Activated T-helper 9 cell treated with anti-CD3 and anti-CD28 coated beads, Interleukin-2, amount 50 U/mL, for 16 hours (primary cell): ENCODE measurements around the gene FAM162A.
A peak's percentile ranks its signal among the peaks of the same experiment; 100 is the strongest.
"Not testable (repeated sequence)": the region's sequence is repeated elsewhere in the genome, so short reads cannot be mapped to it uniquely, and the experiment has no call there.

Source experiments
- DNase-seq: peaks from one replicate; pipeline ENCODE4 v3.0.0-alpha.2; 2020; ENCODE audit warnings: low read depth

Gene FAM162A, protein sequence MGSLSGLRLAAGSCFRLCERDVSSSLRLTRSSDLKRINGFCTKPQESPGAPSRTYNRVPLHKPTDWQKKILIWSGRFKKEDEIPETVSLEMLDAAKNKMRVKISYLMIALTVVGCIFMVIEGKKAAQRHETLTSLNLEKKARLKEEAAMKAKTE

DNA sequence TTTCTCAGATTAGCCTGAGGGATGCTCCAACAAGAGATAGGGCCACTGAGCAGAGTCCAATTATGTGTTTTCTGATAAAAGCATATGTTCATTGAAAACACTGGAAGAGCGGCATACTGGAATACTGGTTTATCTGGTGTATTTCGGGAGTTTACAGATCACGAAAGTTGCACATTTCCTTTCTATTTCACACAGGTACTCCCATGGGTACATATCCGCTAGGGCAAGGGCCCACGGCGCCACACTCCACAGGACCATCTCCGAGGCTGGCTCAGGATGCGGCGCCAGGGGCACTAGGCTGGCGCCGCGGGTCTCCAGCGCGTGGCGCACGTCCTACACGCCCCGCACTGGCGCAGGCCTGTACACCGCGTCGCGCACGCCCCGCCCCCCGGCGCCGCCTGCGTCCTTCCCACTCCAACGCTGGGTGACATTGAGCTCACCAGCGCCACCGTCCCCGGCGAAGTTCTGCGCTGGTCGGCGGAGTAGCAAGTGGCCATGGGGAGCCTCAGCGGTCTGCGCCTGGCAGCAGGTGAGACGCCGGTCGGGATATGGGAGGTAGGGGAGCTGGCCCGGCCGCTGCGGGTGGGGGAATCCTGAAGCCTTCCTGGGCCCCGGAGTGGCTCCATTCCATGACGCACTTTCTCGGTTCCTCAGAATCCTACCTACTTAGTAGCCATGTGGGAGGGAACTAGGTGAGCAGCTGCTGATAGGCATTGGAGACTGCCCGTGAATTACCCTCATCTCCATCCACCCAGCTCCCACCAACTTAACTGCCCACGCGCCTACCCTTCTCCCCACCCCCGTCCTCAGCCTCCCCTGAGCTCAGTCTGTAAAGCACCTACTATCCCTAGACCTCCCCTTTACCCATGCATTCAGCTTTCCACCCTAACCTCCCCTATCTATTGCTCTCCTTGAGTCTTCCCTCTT, at the start of gene FAM162A:
FAM162A (plus strand) TSS at position 412 of the 927 bp plus-strand sequence; CDS start at position 496, 84 bp downstream.
- DNase-seq = peak; percentile 93

GRCh38 chr3:122342803-122343202, 41.2 kb upstream of the FAM162A start:
- DNase-seq = no peak

GRCh38 chr3:122343654-122344053, 40.3 kb upstream of the FAM162A start:
- no peak for DNase-seq

DNA sequence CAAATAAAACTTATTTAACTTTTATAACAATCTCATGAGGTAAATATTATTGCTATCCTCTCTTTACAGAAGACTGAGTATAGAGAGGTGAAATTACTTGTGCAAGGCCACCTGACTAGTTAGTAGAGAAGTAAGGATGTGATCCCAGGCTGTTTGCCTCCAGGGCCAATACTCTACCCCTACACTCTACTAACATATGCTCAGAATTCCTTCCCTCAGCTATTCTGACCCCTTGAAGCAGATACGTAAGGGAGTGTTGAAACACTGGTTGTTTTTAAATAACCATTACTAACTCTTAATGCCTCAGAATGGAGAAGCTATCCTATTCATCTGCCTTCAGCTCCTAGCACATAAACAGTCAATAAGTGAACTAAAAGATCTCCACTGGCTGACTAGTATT, 34.8 kb upstream of the FAM162A start:
- no peak for DNase-seq

DNA sequence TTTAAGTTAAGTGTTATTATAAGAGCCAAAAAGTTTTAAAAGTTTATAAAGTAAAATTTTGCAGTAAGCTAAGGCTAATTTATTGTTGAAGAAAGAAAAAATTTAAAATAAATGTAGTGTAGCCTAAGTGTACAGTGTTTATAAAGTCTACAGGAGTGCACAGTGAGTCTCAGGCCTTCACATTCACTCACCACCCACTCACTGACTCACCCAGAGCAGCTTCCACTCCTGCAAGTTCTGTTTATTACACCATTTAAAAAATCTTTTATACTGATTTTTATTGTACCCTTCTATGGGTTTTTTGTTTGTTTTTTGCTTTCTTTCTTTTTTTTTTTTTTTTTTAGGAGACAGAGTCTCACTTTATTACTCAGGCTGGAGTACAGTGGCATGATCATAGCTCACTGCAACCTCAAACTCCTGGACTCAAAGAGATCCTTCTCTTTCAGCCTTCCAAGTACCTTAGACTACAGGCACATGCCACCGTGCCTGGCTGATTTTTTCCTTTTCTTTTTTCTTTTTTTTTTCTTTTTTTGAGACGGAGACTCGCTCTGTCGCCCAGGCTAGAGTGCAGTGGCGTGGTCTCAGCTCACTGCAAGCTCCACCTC, 33.1 kb upstream of the FAM162A start:
- no peak for DNase-seq

DNA sequence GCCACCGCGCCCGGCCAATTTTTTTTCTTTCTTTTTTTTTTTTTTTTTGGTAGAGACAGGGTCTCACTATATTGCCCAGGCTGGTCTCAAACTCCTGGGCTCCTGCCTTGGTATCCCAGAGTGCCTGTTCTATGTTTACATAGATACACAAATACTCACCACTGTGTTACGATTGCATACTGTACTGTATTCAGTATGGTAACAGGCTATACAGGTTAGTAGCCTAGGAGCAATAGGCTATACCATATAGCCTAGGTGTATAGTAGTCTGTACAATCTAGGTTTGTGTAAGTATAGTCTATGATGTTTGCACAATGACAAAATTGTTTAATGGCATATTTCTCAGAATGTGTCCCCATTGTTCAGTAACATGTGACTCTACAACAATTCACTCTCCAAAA, 32.4 kb upstream of the FAM162A start:
- DNase-seq = no peak

- no peak for DNase-seq
Measured at GRCh38 chr3:122353215-122353614, 30.8 kb upstream of the FAM162A start.

- no peak for DNase-seq
Measured at GRCh38 chr3:122353893-122354401, 30.0 kb upstream of the FAM162A start.

DNA sequence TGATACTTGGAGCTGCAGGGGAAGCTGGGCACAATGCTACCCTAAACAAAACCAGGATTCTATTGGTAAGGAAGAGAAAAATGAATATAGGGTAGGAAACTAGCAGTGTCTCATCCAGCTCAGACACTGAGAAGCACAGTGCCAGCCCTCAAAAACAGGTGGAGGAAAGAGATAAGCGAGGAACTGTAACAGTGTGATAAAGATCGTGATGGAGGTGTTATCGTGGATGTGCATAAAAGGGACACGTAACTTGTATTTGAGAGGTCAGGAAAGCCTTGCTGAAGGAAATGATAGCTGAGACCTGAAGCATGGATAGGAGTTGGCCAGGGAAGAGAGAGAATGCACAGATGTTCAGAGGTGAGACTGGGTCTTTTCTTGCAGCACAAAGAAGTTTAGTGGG, 28.4 kb upstream of the FAM162A start:
- DNase-seq = no peak

GRCh38 chr3:122356402-122356801, 27.6 kb upstream of the FAM162A start:
- no peak for DNase-seq

GRCh38 chr3:122357828-122358702, 25.9 kb upstream of the FAM162A start:
- DNase-seq = no peak

DNA sequence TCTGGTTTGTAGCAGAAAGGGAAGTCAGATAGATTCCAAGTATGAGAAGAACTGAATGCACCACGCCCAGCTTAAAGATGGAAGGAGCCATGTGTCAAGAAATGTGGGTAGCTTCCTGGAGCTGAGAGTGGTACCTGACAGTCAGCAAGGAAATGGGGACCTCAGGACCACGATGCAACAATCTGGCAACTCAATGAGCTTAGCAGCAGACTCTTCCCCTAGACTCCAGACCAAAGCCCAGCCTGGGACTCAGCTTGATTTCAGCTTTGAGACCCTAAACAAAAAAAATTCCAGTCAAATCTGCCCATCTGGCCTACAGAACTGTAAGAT, 25.3 kb upstream of the FAM162A start:
- no peak for DNase-seq

DNA sequence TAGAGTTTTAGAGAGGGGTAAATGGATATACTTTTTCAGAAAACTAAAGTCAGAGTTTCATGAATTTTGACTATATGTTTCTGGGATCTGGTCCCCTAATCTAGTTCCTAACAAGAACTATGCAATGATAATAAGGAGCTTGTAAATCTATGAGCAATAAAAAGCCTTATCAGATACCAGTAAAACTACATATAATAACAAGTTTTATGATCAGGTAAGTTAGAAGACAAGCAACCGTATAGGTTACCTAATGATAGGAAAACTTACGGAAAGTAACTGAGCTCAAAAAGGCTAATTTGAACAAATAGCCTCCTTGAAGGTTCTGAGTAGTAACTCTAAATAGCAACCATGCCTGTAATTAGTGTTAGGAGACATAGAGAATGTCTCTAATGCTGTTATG, 22.0 kb upstream of the FAM162A start:
- no peak for DNase-seq

DNA sequence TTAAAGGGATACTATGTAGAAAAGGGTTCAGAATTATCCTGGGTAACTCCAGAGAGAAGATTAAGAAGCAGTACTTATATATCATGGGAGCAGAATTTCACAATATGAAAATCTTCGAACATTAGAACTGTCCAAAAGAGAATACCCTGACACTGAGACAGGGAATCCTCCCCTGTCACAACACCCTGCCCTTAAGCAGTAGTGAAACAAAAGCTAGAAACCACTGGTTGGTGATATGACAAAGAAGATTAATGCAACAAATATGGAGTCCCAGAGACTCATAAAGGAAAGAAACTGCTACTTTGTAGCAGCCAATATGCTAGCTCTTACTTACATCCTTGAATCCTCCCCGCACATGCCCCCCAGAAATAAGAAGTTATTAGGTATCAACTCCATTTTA, 19.5 kb upstream of the FAM162A start:
- no peak for DNase-seq

DNA sequence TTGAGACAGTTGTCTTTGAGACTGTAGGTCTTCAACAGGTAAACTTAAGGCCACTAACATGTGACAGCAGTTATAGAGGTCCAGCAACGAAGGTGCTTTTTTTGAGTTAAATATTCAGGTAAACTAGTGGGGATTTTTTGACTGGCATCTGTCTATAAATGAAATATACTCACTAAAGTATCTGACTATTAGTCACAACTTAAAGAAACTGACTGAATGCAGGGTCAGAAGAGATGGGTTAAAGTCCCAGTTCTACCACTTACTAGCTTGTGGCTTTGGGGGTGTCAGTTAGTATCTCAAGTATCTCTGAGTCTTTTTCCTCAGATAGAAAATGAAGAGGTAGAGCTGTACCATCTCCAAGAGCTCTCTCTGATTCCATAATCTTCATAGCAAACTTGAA, 18.9 kb upstream of the FAM162A start:
- no peak for DNase-seq

- not testable (repeated sequence) for DNase-seq
Measured at GRCh38 chr3:122365582-122366378, 18.2 kb upstream of the FAM162A start.

DNA sequence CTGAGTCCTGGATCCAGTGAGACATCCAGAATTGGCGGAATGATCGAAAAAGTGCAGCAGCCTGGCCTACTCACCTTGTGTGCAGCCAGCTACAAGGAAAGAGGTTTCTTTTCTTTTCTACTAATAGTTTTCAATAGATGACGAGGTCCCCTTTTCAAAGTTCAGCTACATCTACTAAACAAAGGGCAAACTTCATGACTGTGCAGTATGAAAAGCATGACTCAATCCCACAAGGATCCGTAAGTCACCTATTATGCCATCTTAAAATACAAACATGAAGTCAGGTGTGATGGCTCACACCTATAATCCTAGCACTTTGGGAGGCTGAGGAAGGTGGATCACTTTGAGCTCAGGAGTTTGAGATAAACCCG, 17.6 kb upstream of the FAM162A start:
- DNase-seq = no peak

DNA sequence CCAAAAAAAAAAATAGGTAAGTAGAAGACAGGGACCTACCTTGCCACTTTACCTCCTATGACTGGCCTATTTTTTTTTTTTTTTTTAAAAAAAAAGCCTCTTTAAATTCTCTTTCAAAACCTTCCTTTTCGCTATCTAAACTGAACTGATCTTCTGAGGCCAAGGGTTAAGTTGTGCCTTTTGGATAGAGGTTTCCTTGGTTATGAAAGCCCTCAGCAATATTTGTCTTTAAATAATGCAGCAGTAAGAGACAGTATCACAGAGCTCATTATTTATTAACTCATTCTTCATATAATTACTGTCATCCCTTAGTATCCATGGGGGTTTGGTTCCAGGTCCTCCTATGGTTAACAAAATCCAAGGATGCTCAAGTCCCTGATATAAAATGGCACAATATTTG, 9.9 kb upstream of the FAM162A start:
- no peak for DNase-seq

DNA sequence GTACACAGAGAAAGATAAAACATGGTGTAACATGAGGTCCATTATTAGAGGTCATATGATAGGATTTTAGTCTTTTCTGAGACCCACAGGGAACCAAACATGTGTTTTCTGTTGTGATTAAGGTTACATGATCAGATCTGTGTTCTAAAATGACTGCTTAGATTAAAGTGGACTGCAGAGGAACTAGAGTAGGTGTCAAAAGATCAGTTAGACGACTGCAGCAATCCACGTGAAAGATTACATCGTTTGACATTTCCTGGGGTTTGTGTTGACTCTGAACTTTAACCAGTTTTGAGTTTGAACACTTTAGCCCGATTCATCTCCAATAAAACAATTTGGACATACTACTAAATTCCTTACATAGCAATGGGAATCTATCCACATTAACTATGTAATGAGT, 6.0 kb upstream of the FAM162A start:
- no peak for DNase-seq

DNA sequence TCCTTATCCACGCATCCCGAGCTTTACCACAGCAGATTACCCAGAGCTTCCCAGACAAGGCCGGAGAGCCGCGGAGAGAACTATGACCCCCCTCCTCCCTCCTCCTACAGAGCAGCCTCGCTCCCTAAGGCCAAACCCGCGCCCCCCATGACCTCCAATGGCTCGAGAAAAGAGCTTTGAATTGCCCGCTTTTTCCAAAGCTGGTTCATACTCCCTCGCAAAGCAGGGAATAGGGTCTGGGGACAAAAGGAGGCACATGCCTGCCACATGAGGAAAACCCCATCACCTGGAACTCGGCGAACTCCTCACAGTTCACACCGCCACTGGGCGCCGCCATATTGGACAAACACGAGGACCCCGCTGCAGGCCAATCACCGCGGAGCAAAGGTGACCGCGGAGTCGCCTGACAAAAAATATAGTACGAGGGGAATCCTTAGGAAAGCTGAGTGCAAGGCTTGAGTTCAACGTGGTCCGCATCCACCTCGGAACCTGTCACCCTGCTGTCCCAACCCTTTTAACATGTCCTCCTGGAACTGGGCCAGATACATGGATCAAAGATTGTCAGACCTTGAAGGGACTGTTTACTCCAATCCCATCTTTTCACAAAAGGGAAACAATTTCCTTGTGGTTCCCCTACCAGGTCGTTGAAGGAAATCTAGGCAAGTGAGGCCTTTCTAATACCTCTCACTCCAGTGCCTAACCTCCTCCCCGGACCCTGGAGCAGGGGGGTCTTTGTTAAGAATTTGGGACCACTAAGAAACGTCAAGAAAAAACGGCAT, 905 bp upstream of the FAM162A start, which contains the start of gene MIX23:
MIX23 (minus strand) TSS at position 344 of the 779 bp plus-strand sequence; CDS start at position 337, 7 bp downstream.
- DNase-seq = peak; percentile 74
